ENCODE results near the gene GSTA5.
A peak's percentile ranks its signal among the peaks of the same experiment; 100 is the strongest.
"Not testable (repeated sequence)": the region's sequence is repeated elsewhere in the genome, so short reads cannot be mapped to it uniquely, and the experiment has no call there.

The GSTA5 gene

GRCh38 chr6:52826513-52826912 is 14.1 kb downstream of the GSTA5 start:
- H3K27ac ChIP-seq, result no peak overlapping the region
- TF ChIP-seq CTCF (conservative IDR thresholded peaks at IDR 0.05) (no peak), ZFX (IDR thresholded peaks at IDR 0.05) (no peak)

GRCh38 chr6:52825900-52826459 is 14.6 kb downstream of the GSTA5 start:
- not testable (repeated sequence) for H3K27ac ChIP-seq

GRCh38 chr6:52825270-52825793 is 15.3 kb downstream of the GSTA5 start:
- not testable (repeated sequence) for H3K27ac ChIP-seq

- TF ChIP-seq CTCF (conservative IDR thresholded peaks at IDR 0.05), result no peak
- TF ChIP-seq ZFX (IDR thresholded peaks at IDR 0.05), result no peak
- no peak overlapping the region for H3K27ac ChIP-seq
Measured at GRCh38 chr6:52821842-52822241, 18.8 kb downstream of the GSTA5 start.

- TF ChIP-seq CTCF (conservative IDR thresholded peaks at IDR 0.05) (no peak), ZFX (IDR thresholded peaks at IDR 0.05) (no peak)
Measured at GRCh38 chr6:52820198-52820597, 20.4 kb downstream of the GSTA5 start.

GRCh38 chr6:52815167-52816092 is 25.2 kb downstream of the GSTA5 start:
- TF ChIP-seq ZFX (IDR thresholded peaks at IDR 0.05) (no peak), CTCF (conservative IDR thresholded peaks at IDR 0.05) (peak; percentile 88)
- no peak overlapping the region for H3K27ac ChIP-seq

More at GRCh38 chr6:52820198-52820597, 20.4 kb downstream of the GSTA5 start:
- H3K27ac ChIP-seq, result no peak overlapping the region

GRCh38 chr6:52814545-52814944 is 26.1 kb downstream of the GSTA5 start:
- not testable (repeated sequence) for H3K27ac ChIP-seq

- not testable (repeated sequence) for H3K27ac ChIP-seq
Measured at GRCh38 chr6:52809777-52810176, 30.8 kb downstream of the GSTA5 start.

- TF ChIP-seq CTCF (conservative IDR thresholded peaks at IDR 0.05) (no peak), ZFX (IDR thresholded peaks at IDR 0.05) (no peak)
- H3K27ac ChIP-seq, result no peak overlapping the region
Measured at GRCh38 chr6:52808660-52809059, 32.0 kb downstream of the GSTA5 start.

- not testable (repeated sequence) for H3K27ac ChIP-seq
Measured at GRCh38 chr6:52803668-52804255, 36.9 kb downstream of the GSTA5 start, which contains the start of gene GSTA1. TSS of gene GSTA1 (minus strand) at chr6:52803816. CDS start at chr6:52799267, 4,549 bp downstream.

All from C4-2B (cell line).